IMR-90 (cell line): ENCODE results near the gene ATRN. TPM values are rescaled to one million over a fixed set of nuclear protein-coding genes. Genes with fewer than 3 reads are reported as not detected.
"Not testable (repeated sequence)": the region's sequence is repeated elsewhere in the genome, so short reads cannot be mapped to it uniquely, and the experiment has no call there.

Experiments used
- ATAC-seq: fragments of 200-7000 bp; cut with Tn5 transposase; 2 replicates; pipeline ENCODE4 v1.9.1; 2020; ENCODE audit warnings: low read depth, mild to moderate bottlenecking, moderate library complexity
- BruUV-seq: library from RNA; stranded (reverse); fragments of 400-500 nt; replicated peaks from 2 replicates; lab custom pipeline; 2021; lab: Mats Ljungman, UMichigan
- CTCF ChIA-PET: fragments of 300-600 bp; formaldehyde crosslinking; extraction: SDS; loops from one replicate; lab custom pipeline; 2021; ENCODE audit warnings: antibody characterized with exemption; lab: Yijun Ruan, JAX
- POLR2A ChIA-PET: fragments of 300-600 bp; sonication (Branson Sonifier 250); formaldehyde crosslinking; loops from one replicate; lab custom pipeline; 2022; ENCODE audit warnings: antibody characterized with exemption; ENCODE audit not compliant: unreplicated experiment; lab: Charles Lee
- DNase-seq: peaks from one replicate; pipeline ENCODE4 v3.0.0; 2013
- H2AFZ ChIP-seq: replicated peaks from 2 replicates; pipeline ENCODE3; 2013; ENCODE audit warnings: low read length, mild to moderate bottlenecking; ENCODE audit not compliant: poor library complexity
- H2AK5ac ChIP-seq: 2 replicates; pipeline ENCODE4 v1.6.1; 2013; ENCODE audit warnings: low read depth, low read length, inconsistent platforms
- H2AK9ac ChIP-seq: replicated peaks from 2 replicates; pipeline ENCODE3; 2013; ENCODE audit warnings: mild to moderate bottlenecking, low read depth, low read length, moderate library complexity; ENCODE audit not compliant: poor library complexity
- H2BK120ac ChIP-seq: 2 replicates; pipeline ENCODE4 v1.6.1; 2013; ENCODE audit warnings: low read depth, low read length, inconsistent platforms
- H2BK15ac ChIP-seq: 3 replicates; pipeline ENCODE4 v1.6.1; 2013; ENCODE audit warnings: low read depth, low read length, inconsistent platforms
- H2BK20ac ChIP-seq: 2 replicates; pipeline ENCODE4 v1.6.1; 2013; ENCODE audit warnings: low read depth, mild to moderate bottlenecking, inconsistent platforms, low read length, moderate library complexity
- H2BK5ac ChIP-seq: 2 replicates; pipeline ENCODE4 v1.6.1; 2013; ENCODE audit warnings: mild to moderate bottlenecking, low read depth, low read length, inconsistent platforms; ENCODE audit not compliant: poor library complexity, severe bottlenecking
- H3K14ac ChIP-seq: replicated peaks from 2 replicates; pipeline ENCODE4 v1.6.1; 2013; ENCODE audit warnings: low read depth, low read length, inconsistent platforms
- H3K18ac ChIP-seq: 2 replicates; pipeline ENCODE4 v1.6.1; 2013; ENCODE audit warnings: low read depth, low read length, control low read depth
- H3K23ac ChIP-seq: 2 replicates; pipeline ENCODE4 v1.6.1; 2013; ENCODE audit warnings: low read depth, low read length, inconsistent platforms
- H3K27ac ChIP-seq: 2 replicates; pipeline ENCODE4 v1.5.1; 2013; ENCODE audit warnings: mild to moderate bottlenecking, control low read depth, low read length; ENCODE audit not compliant: insufficient read depth
- H3K27me3 ChIP-seq: 2 replicates; pipeline ENCODE4 v1.6.1; 2013; ENCODE audit warnings: low read length; ENCODE audit not compliant: control insufficient read depth, insufficient read depth
- H3K36me3 ChIP-seq: 2 replicates; pipeline ENCODE4 v1.6.1; 2013; ENCODE audit warnings: low read length, mixed read lengths; ENCODE audit not compliant: control insufficient read depth, insufficient read depth
- H3K4ac ChIP-seq: 2 replicates; pipeline ENCODE4 v1.6.1; 2013; ENCODE audit warnings: low read depth, low read length, inconsistent platforms
- H3K4me1 ChIP-seq: 2 replicates; pipeline ENCODE4 v1.6.1; 2013; ENCODE audit warnings: low read length, mixed read lengths; ENCODE audit not compliant: control insufficient read depth, insufficient read depth
- H3K4me2 ChIP-seq: 2 replicates; pipeline ENCODE4 v1.6.1; 2013; ENCODE audit warnings: low read depth, mild to moderate bottlenecking, control low read depth, low read length, moderate library complexity
- H3K4me3 ChIP-seq: 2 replicates; pipeline ENCODE4 v1.5.1; 2013; ENCODE audit warnings: low read depth, mild to moderate bottlenecking, control low read depth, low read length, moderate library complexity; ENCODE audit not compliant: insufficient read depth
- H3K56ac ChIP-seq: 2 replicates; pipeline ENCODE4 v1.6.1; 2013; ENCODE audit warnings: low read length, inconsistent platforms; ENCODE audit not compliant: insufficient read depth; ENCODE audit errors: extremely low read depth
- H3K79me1 ChIP-seq, 2 experiments: 2 replicates each; pipeline ENCODE4 v1.6.1; 2013; ENCODE audit warnings: low read length in 2 of 2, inconsistent platforms in 1 of 2, low read depth in 1 of 2
- H3K9ac ChIP-seq: 2 replicates; pipeline ENCODE4 v1.6.1; 2013; ENCODE audit warnings: low read depth, low read length, control low read depth
- H3K9me1 ChIP-seq: 2 replicates; pipeline ENCODE4 v1.6.1; 2013; ENCODE audit warnings: low read length, inconsistent platforms; ENCODE audit not compliant: insufficient read depth
- H3K9me3 ChIP-seq: 2 replicates; pipeline ENCODE4 v1.6.1; 2013; ENCODE audit warnings: low read length; ENCODE audit not compliant: control insufficient read depth, insufficient read depth
- H4K20me1 ChIP-seq: 2 replicates; pipeline ENCODE4 v1.6.1; 2013; ENCODE audit warnings: low read length, inconsistent platforms; ENCODE audit not compliant: insufficient read depth
- H4K5ac ChIP-seq: 2 replicates; pipeline ENCODE4 v1.6.1; 2013; ENCODE audit warnings: mild to moderate bottlenecking, low read depth, low read length, control low read depth
- H4K8ac ChIP-seq, 2 experiments: 2 replicates each; pipeline ENCODE4 v1.6.1; 2013; ENCODE audit warnings: low read depth in 2 of 2, low read length in 2 of 2, control low read depth in 1 of 2, inconsistent platforms in 1 of 2
- H4K91ac ChIP-seq: 2 replicates; pipeline ENCODE4 v1.6.1; 2013; ENCODE audit warnings: low read depth, low read length, inconsistent platforms; ENCODE audit not compliant: insufficient read depth
- BHLHE40 ChIP-seq: fragments of 150-350 bp; IDR thresholded peaks from 2 replicates; pipeline ENCODE4 v1.6.1; 2016; ENCODE audit warnings: mild to moderate bottlenecking, low read depth, low read length
- CEBPB ChIP-seq: IDR thresholded peaks from 2 replicates; pipeline ENCODE4 v1.6.1; 2012; ENCODE audit warnings: low read depth, low read length, improper control_type of control experiment
- CHD1 ChIP-seq: IDR thresholded peaks from 2 replicates; pipeline ENCODE4 v1.6.1; 2012; ENCODE audit warnings: low read depth, low read length, improper control_type of control experiment
- FOS ChIP-seq: fragments of 150-350 bp; IDR thresholded peaks from 2 replicates; pipeline ENCODE4 v1.6.1; 2016; ENCODE audit warnings: low read depth, low read length
- RCOR1 ChIP-seq: IDR thresholded peaks from 2 replicates; pipeline ENCODE4 v1.6.1; 2012; ENCODE audit warnings: mild to moderate bottlenecking, low read length, improper control_type of control experiment; ENCODE audit not compliant: insufficient replicate concordance
- WGBS, 2 experiments: methylation state at CpG; one replicate each; pipeline versions ENCODE4 v1.1.5 to v1.1.7; 2013; ENCODE audit warnings: missing lambda C conversion rate in 2 of 2; ENCODE audit not compliant: insufficient read length in 1 of 2; ENCODE audit errors: extremely low coverage in 2 of 2; 5-methylcytosine and 5-hydroxymethylcytosine counted together
- dilution Hi-C: fragments of 300-500 bp; cut with HindIII; formaldehyde crosslinking; loops from one replicate; pipeline ENCODE4 v1.14.3; 2018; ENCODE audit warnings: low sequenced_read_pairs; ENCODE audit not compliant: unreplicated experiment
- in situ Hi-C: fragments of 300-500 bp; cut with MboI; formaldehyde crosslinking; loops from 3 replicates; pipeline ENCODE4 v1.14.3; 2019; ENCODE audit warnings: low sequenced_read_pairs, inconsistent platforms, mixed read lengths
- intact Hi-C: fragments of 100-400 bp; cut with micrococcal nuclease; formaldehyde crosslinking; loops from 2 replicates; pipeline ENCODE4 v1.10.0; 2022
- polyA plus RNA-seq, 3 experiments: library from polyadenylated mRNA; depleted of rRNA; stranded (reverse); fragments of >200 nt; gene quantifications; 2 replicates each; pipeline ENCODE4 v1.2.3, GENCODE V29; 2012; ENCODE audit warnings: low replicate concordance in 1 of 3
- total RNA-seq: library from RNA; depleted of rRNA; stranded (reverse); fragments of >200 nt; gene quantifications from 2 replicates; pipeline ENCODE4 v1.2.3, GENCODE V29; 2012
- TF ChIP-seq, protein P1 (sequence below): fragments of 150-350 bp; IDR thresholded peaks from 2 replicates; pipeline ENCODE4 v1.6.1; 2017; ENCODE audit warnings: mild to moderate bottlenecking, antibody characterized with exemption, low read length, low read depth

Gene ATRN
- total and polyA plus RNA-seq, 2 of the 4 experiments (the other 2 are of a cell fraction) = 32.3 to 46.2 TPM

DNA sequence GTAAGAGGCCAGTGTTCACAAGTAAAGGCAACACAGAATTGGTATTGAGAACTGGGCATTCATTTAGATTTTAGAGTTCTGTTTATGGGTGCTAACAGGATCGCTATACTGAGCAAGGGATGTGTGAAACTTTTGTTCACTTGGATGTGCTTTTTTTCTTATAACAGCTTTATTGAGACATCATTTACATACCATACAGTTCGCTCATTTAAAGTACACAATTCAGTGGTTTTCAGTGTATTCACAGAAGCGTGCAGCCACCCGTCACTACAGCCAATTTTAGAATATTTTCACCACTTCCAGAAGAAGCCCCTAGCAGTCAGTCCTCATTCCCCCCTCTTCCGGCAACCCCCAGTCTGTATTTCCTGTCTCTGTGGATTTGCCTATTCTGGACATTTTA is 143.6 kb downstream of the ATRN start:
- peak overlapping the region in 1 of 2 experiments; percentile 8; a peak in 1 of 4 replicates for H4K8ac ChIP-seq
- ChIA-PET CTCF (no interaction called here), POLR2A (no interaction called here)
- intact Hi-C loops (no loop called here), in situ Hi-C loops (no loop called here), dilution Hi-C loops (no loop called here)
- no peak overlapping the region for H2AK9ac ChIP-seq
- WGBS, 2 experiments = 63% methylated on average over 1 of the region's 5 CpGs; no CpG with 5 or more reads in 1 of the 2 experiments
- H3K56ac ChIP-seq = no peak overlapping the region
- H3K9ac ChIP-seq = no peak overlapping the region
- H2AFZ ChIP-seq = no peak overlapping the region
- no peaks in the 10 kb centered on the region for H3K9me3 ChIP-seq
- peaks cover 2% of the 10 kb centered on the region; the same call in 1 of the 2 replicates for H3K36me3 ChIP-seq
- peak; percentile 68 for ATAC-seq
- peak overlapping the region; percentile 46; the same call in 1 of the 2 replicates for H3K4me2 ChIP-seq
- H2BK5ac ChIP-seq = peak overlapping the region; percentile 7
- BruUV-seq = no TSS peak
- H3K9me1 ChIP-seq = peaks cover 13% of the 10 kb centered on the region
- H2BK20ac ChIP-seq = no peak overlapping the region
- no peak overlapping the region for H2AK5ac ChIP-seq
- H3K4me1 ChIP-seq = peaks cover 18% of the 10 kb centered on the region
- no peak overlapping the region for H4K5ac ChIP-seq
- no peak for TF ChIP-seq FOS
- peak; percentile 46; the same call in 1 of the 2 replicates for TF ChIP-seq CEBPB
- TF ChIP-seq RCOR1 = no peak
- TF ChIP-seq, protein P1, sequence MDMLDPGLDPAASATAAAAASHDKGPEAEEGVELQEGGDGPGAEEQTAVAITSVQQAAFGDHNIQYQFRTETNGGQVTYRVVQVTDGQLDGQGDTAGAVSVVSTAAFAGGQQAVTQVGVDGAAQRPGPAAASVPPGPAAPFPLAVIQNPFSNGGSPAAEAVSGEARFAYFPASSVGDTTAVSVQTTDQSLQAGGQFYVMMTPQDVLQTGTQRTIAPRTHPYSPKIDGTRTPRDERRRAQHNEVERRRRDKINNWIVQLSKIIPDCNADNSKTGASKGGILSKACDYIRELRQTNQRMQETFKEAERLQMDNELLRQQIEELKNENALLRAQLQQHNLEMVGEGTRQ = no peak
- no peak for TF ChIP-seq CHD1
- TF ChIP-seq BHLHE40 = peak; percentile 81
- no peak overlapping the region for H2BK120ac ChIP-seq
- H2BK15ac ChIP-seq = peak overlapping the region; percentile 11; the same call in 1 of the 3 replicates
- H3K23ac ChIP-seq = no peak overlapping the region
- no peaks in the 10 kb centered on the region for H3K79me1 ChIP-seq
- H3K18ac ChIP-seq = no peak overlapping the region
- no peaks in the 10 kb centered on the region for H3K27me3 ChIP-seq
- H3K4me3 ChIP-seq = no peak overlapping the region
- H4K91ac ChIP-seq = no peak overlapping the region
- H4K20me1 ChIP-seq = no peaks in the 10 kb centered on the region
- peak; percentile 56 for DNase-seq
- no peak overlapping the region for H3K14ac ChIP-seq
- no peak overlapping the region for H3K27ac ChIP-seq
- H3K4ac ChIP-seq = peak overlapping the region; percentile 11; the same call in 1 of the 2 replicates

DNA sequence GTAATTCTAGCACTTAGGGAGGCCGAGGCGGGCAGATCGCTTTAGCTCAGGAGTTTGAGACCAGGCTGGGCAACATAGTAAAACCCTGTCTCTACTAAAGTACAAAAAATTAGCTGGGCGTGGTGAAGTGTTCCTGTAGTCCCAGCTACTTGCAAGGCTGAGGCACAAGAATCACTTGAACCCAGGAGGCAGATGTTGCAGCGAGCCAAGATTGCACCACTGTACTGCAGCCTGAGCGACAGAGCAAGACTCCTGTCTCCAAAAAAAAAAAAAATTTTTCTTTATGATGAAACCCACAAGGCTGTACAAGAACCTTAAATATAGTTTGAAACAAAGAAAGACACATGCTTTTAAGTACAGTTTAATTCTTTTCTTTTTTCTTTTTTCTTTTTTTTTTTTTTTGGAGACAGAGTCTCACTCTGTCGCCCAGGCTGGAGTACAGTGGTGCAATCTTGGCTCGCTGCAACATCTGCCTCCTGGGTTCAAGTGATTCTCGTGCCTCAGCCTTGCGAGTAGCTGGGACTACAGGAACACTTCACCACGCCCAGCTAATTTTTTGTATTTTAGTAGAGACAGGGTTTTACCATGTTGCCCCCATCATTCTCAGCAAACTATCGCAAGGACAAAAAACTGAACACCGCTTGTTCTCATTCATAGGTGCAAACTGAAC is 144.5 kb downstream of the ATRN start:
- H3K4me2 ChIP-seq, POLR2A ChIA-PET, H4K20me1 ChIP-seq, CTCF ChIA-PET, H2BK20ac ChIP-seq, H4K91ac ChIP-seq, H2BK120ac ChIP-seq, H2AK5ac ChIP-seq, DNase-seq, H3K27ac ChIP-seq, H2BK5ac ChIP-seq, H2AK9ac ChIP-seq, H2AFZ ChIP-seq, H3K4ac ChIP-seq, ATAC-seq, H4K5ac ChIP-seq, H2BK15ac ChIP-seq, H3K79me1 ChIP-seq, H4K8ac ChIP-seq, BruUV-seq, H3K36me3 ChIP-seq, in situ Hi-C loops, H3K14ac ChIP-seq, H3K9me3 ChIP-seq, intact Hi-C loops, H3K9ac ChIP-seq, H3K56ac ChIP-seq, H3K27me3 ChIP-seq, dilution Hi-C loops, H3K4me3 ChIP-seq: not testable (repeated sequence)
- H3K9me1 ChIP-seq = peaks cover 16% of the 10 kb centered on the region
- H3K4me1 ChIP-seq = peaks cover 18% of the 10 kb centered on the region
- H3K23ac ChIP-seq = 0 out of 2 replicates have a peak overlapping the region, but pooled peaks have one; percentile 5
- 0 out of 2 replicates have a peak overlapping the region, but pooled peaks have one; percentile 22 for H3K18ac ChIP-seq
- no CpG with 5 or more reads among the region's 13 CpGs for WGBS, 2 experiments
